SK-N-MC (cell line): ENCODE measurements around the gene TNIK.

ENCODE experiments used
- EZH2 ChIP-seq: fragments of 200-600 bp; sonication (generic); IDR thresholded peaks from one replicate; pipeline ENCODE4 v1.6.1; 2017; ENCODE audit warnings: antibody characterized with exemption
- POLR2AphosphoS5 ChIP-seq: IDR thresholded peaks from 2 replicates; pipeline ENCODE4 v1.6.1; 2012; ENCODE audit warnings: mild to moderate bottlenecking, low read depth, low read length, borderline replicate concordance

DNA sequence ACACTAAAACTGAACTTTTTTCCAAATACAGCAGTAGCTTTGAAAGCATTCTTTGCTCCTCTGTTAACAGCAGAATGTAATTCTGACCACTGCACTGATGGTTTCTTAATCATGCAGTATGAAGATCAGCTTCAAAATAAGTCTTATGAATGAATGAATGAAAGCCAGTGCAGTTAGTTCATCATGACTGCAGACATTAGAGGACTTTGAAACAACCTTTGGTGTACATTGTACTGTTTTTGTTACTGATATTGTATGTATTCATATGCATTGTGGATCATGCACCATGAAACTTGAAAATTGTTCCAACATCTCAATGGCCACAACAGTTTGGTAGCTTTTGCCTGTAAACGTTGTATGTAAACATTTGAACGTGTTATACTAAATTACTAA, 1.3 kb upstream of the TNIK start:
- no peak for TF ChIP-seq EZH2
- TF ChIP-seq POLR2AphosphoS5: no peak
